H1 (cell line): ENCODE results near the gene RELT. TPM values are rescaled to one million over a fixed set of nuclear protein-coding genes. Genes with fewer than 3 reads are reported as not detected.
A peak's percentile ranks its signal among the peaks of the same experiment; 100 is the strongest.

Source experiments
- CTCF ChIA-PET: fragments of 300-600 bp; sonication (Branson Sonifier 250); formaldehyde crosslinking; loops from one replicate; lab custom pipeline; 2021; ENCODE audit not compliant: partially characterized antibody; lab: Charles Lee
- POLR2A ChIA-PET: fragments of 300-600 bp; sonication (Branson Sonifier 250); formaldehyde crosslinking; loops from one replicate; lab custom pipeline; 2021; ENCODE audit warnings: inconsistent platforms; ENCODE audit not compliant: partially characterized antibody; lab: Charles Lee
- DNase-seq, 2 experiments: peaks; one replicate each; pipeline versions ENCODE4 v3.0.0 to v3.0.0-alpha.2; 2010 to 2022; ENCODE audit warnings: low spot score in 2 of 2, low read depth in 1 of 2, mixed read lengths in 1 of 2
- FAIRE-seq: peaks from 2 replicates; lab custom pipeline; 2011; peaks lifted over from hg19 to GRCh38; lab: Jason Lieb, UNC
- H2AFZ ChIP-seq: 2 replicates; pipeline ENCODE4 v1.8.1; 2012; ENCODE audit warnings: low read length, inconsistent platforms
- H2AK5ac ChIP-seq: 2 replicates; pipeline ENCODE4 v1.6.1; 2013; ENCODE audit warnings: low read depth, low read length
- H2BK120ac ChIP-seq: replicated peaks from 2 replicates; pipeline ENCODE3; 2013; ENCODE audit warnings: low read depth, low read length, inconsistent platforms
- H2BK12ac ChIP-seq: 2 replicates; pipeline ENCODE4 v1.6.1; 2013; ENCODE audit warnings: low read depth, low read length
- H2BK15ac ChIP-seq: 2 replicates; pipeline ENCODE4 v1.6.1; 2013; ENCODE audit warnings: low read length
- H2BK20ac ChIP-seq: 2 replicates; pipeline ENCODE4 v1.6.1; 2013; ENCODE audit warnings: low read length
- H2BK5ac ChIP-seq: 2 replicates; pipeline ENCODE4 v1.6.1; 2013; ENCODE audit warnings: low read depth, low read length
- H3K14ac ChIP-seq: 2 replicates; pipeline ENCODE4 v1.6.1; 2013; ENCODE audit warnings: inconsistent platforms; ENCODE audit not compliant: insufficient read length
- H3K18ac ChIP-seq: 2 replicates; pipeline ENCODE4 v1.6.1; 2013; ENCODE audit warnings: low read length; ENCODE audit errors: extremely low read depth
- H3K23ac ChIP-seq: 2 replicates; pipeline ENCODE4 v1.6.1; 2013; ENCODE audit warnings: inconsistent platforms; ENCODE audit not compliant: insufficient read length
- H3K23me2 ChIP-seq: 2 replicates; pipeline ENCODE4 v1.6.1; 2013; ENCODE audit warnings: low read depth, low read length
- H3K27ac ChIP-seq: 2 replicates; pipeline ENCODE4 v1.6.1; 2011; ENCODE audit warnings: low read depth, low read length, inconsistent platforms
- H3K27me3 ChIP-seq, 4 experiments: replicated peaks in 1 of 4; 1 replicate in 1 of 4; 2 replicates in 3 of 4; pipeline versions ENCODE4 v1.6.1 to v1.8.1; 2011 to 2013; ENCODE audit warnings: low read length in 3 of 4, mild to moderate bottlenecking in 3 of 4, inconsistent platforms in 2 of 4, mixed read lengths in 2 of 4, moderate library complexity in 1 of 4; ENCODE audit not compliant: control insufficient read depth in 3 of 4, insufficient read depth in 3 of 4; ENCODE audit errors: extremely low read depth in 1 of 4
- H3K36me3 ChIP-seq, 4 experiments: 2 replicates each; pipeline versions ENCODE4 v1.6.1 to v1.8.1; 2011 to 2013; ENCODE audit warnings: mild to moderate bottlenecking in 4 of 4, low read length in 3 of 4, moderate library complexity in 2 of 4, control low read depth in 1 of 4, inconsistent platforms in 1 of 4; ENCODE audit not compliant: insufficient read depth in 4 of 4, control insufficient read depth in 2 of 4
- H3K4ac ChIP-seq: replicated peaks from 2 replicates; pipeline ENCODE3; 2013; ENCODE audit warnings: low read length, low read depth, mixed read lengths, inconsistent platforms; ENCODE audit not compliant: insufficient read length
- H3K4me1 ChIP-seq, 4 experiments: replicated peaks in 1 of 4; 1 replicate in 1 of 4; 2 replicates in 3 of 4; pipeline versions ENCODE4 v1.6.1 to v1.8.1; 2011 to 2013; ENCODE audit warnings: low read length in 3 of 4, inconsistent platforms in 2 of 4, mixed read lengths in 1 of 4; ENCODE audit not compliant: insufficient read depth in 4 of 4, control insufficient read depth in 3 of 4
- H3K4me2 ChIP-seq, 2 experiments: 2 replicates each; pipeline versions ENCODE4 v1.6.1 to v1.8.1; 2011 to 2013; ENCODE audit warnings: low read depth in 2 of 2, low read length in 2 of 2, control low read depth in 1 of 2, inconsistent platforms in 1 of 2, mild to moderate bottlenecking in 1 of 2; ENCODE audit not compliant: insufficient read depth in 1 of 2
- H3K4me3 ChIP-seq, 4 experiments: fragments of 200-600, 300-600 bp in 1 of 4; sonication (generic), shearing (Covaris generic), sonication (Bioruptor Twin) in 1 of 4; 2 replicates each; pipeline versions ENCODE4 v1.5.1 to v1.8.1; 2011 to 2016; ENCODE audit warnings: low read length in 4 of 4, low read depth in 3 of 4, control low read depth in 2 of 4, inconsistent platforms in 2 of 4, mild to moderate bottlenecking in 2 of 4, mixed read lengths in 1 of 4, moderate library complexity in 1 of 4; ENCODE audit not compliant: insufficient read depth in 2 of 4; ENCODE audit errors: extremely low read depth in 1 of 4
- H3K56ac ChIP-seq: replicated peaks from 2 replicates; pipeline ENCODE3; 2013; ENCODE audit warnings: low read depth, mild to moderate bottlenecking, mixed read lengths, low read length, inconsistent platforms; ENCODE audit not compliant: insufficient read length
- H3K79me1 ChIP-seq: 2 replicates; pipeline ENCODE4 v1.6.1; 2013; ENCODE audit warnings: low read depth, low read length, control low read depth
- H3K79me2 ChIP-seq, 2 experiments: 2 replicates each; pipeline versions ENCODE4 v1.6.1 to v1.8.1; 2012 to 2013; ENCODE audit warnings: low read length in 2 of 2, mild to moderate bottlenecking in 2 of 2, inconsistent platforms in 1 of 2; ENCODE audit not compliant: insufficient read depth in 2 of 2, control insufficient read depth in 1 of 2
- H3K9ac ChIP-seq, 4 experiments: replicated peaks in 1 of 4; 1 replicate in 1 of 4; 2 replicates in 3 of 4; pipeline versions ENCODE4 v1.6.1 to v1.8.1; 2011 to 2013; ENCODE audit warnings: low read depth in 3 of 4, low read length in 3 of 4, control low read depth in 2 of 4, mild to moderate bottlenecking in 2 of 4, moderate library complexity in 2 of 4, inconsistent platforms in 1 of 4; ENCODE audit errors: extremely low read depth in 1 of 4
- H3K9me3 ChIP-seq, 2 experiments: 2 replicates each; pipeline versions ENCODE4 v1.6.1 to v1.8.1; 2012 to 2013; ENCODE audit warnings: mild to moderate bottlenecking in 2 of 2, moderate library complexity in 2 of 2, control low read depth in 1 of 2, inconsistent platforms in 1 of 2, low read depth in 1 of 2, low read length in 1 of 2, mixed read lengths in 1 of 2; ENCODE audit not compliant: insufficient read depth in 2 of 2
- H4K20me1 ChIP-seq, 2 experiments: replicated peaks in 1 of 2; 2 replicates each; pipeline versions ENCODE3 to v1.8.1; 2011 to 2013; ENCODE audit warnings: inconsistent platforms in 2 of 2, low read length in 2 of 2, mild to moderate bottlenecking in 1 of 2; ENCODE audit not compliant: insufficient read depth in 2 of 2, control insufficient read depth in 1 of 2
- H4K5ac ChIP-seq: 2 replicates; pipeline ENCODE4 v1.6.1; 2013; ENCODE audit warnings: low read length, low read depth, mixed read lengths, inconsistent platforms; ENCODE audit not compliant: insufficient read length
- H4K8ac ChIP-seq: 2 replicates; pipeline ENCODE4 v1.8.0; 2013; ENCODE audit warnings: mild to moderate bottlenecking, moderate library complexity, low read length, inconsistent platforms; ENCODE audit not compliant: insufficient read depth; ENCODE audit errors: extremely low read depth
- H4K91ac ChIP-seq: replicated peaks from 2 replicates; pipeline ENCODE3; 2013; ENCODE audit warnings: low read length, mixed read lengths, inconsistent platforms; ENCODE audit not compliant: insufficient read length
- RBBP5 ChIP-seq: IDR thresholded peaks from 2 replicates; pipeline ENCODE4 v1.7.1; 2012; ENCODE audit warnings: low read depth, mild to moderate bottlenecking, inconsistent platforms, low read length, moderate library complexity, borderline replicate concordance
- WGBS, 2 experiments: shearing (Covaris generic) in 1 of 2; methylation state at CpG; one replicate each; pipeline versions ENCODE4 v1.1.6 to v1.1.7; 2013 to 2015; ENCODE audit warnings: low lambda C conversion rate in 2 of 2, mixed read lengths in 2 of 2, inconsistent platforms in 1 of 2, low coverage in 1 of 2, missing lambda C conversion rate in 1 of 2; ENCODE audit not compliant: insufficient replicate concordance in 2 of 2, insufficient coverage in 1 of 2, insufficient read length in 1 of 2; ENCODE audit errors: extremely low coverage in 1 of 2, missing lambda C conversion rate in 1 of 2; 5-methylcytosine and 5-hydroxymethylcytosine counted together
- polyA plus RNA-seq, 7 experiments: library from polyadenylated mRNA; depleted of rRNA in 3 of 7; stranded (reverse) in 5 of 7; unstranded in 2 of 7; fragments of >200 nt in 5 of 7; fragments of 200-250 nt in 2 of 7; gene quantifications; 1 replicate in 5 of 7; 2 replicates in 1 of 7; 4 replicates in 1 of 7; pipeline versions ENCODE4 v1.2.1 to v1.2.3, GENCODE V29; 2011 to 2013; ENCODE audit warnings: missing spikeins in 2 of 7, mixed read lengths in 2 of 7
- total RNA-seq: library from RNA; stranded (reverse); fragmentation: NEBNext Ultra II Directional; extraction: Animal tissue kit (Norgen Biotek cat#: 25700); gene quantifications from 2 replicates; pipeline ENCODE4 v1.2.1, GENCODE V29; 2021

Gene RELT
- total and polyA plus RNA-seq, 2 of the 8 experiments (the other 6 are each of a cell fraction or from before 2014, with no cell fraction given) = 3.4 to 5.7 TPM

GRCh38 chr11:73392108-73393010 is 16.2 kb downstream of the RELT start:
- DNase-seq = no peak
- no peak for TF ChIP-seq RBBP5

More at GRCh38 chr11:73392108-73393010, 16.2 kb downstream of the RELT start:
- no peak overlapping the region for H2BK20ac ChIP-seq
- no peaks in the 10 kb centered on the region for H3K9me3 ChIP-seq
- no peak overlapping the region for H3K27ac ChIP-seq
- H3K56ac ChIP-seq = no peak overlapping the region
- H3K4me3 ChIP-seq = no peak overlapping the region
- FAIRE-seq = no peak
- H4K20me1 ChIP-seq = peaks cover 3 to 11% of the 10 kb centered on the region in 2 experiments
- no peak overlapping the region for H2BK12ac ChIP-seq
- H2AFZ ChIP-seq = no peak overlapping the region
- H3K79me1 ChIP-seq = no peaks in the 10 kb centered on the region
- WGBS, 2 experiments = 92% methylated on average over 26 of the region's 31 CpGs; no CpG with 5 or more reads in 1 of the 2 experiments
- 0 out of 2 replicates have a peak overlapping the region, but pooled peaks have one; percentile 8 for H2BK15ac ChIP-seq
- H3K18ac ChIP-seq = no peak overlapping the region
- H3K4me1 ChIP-seq = peaks cover 0 to 2% (median 0%) of the 10 kb centered on the region in 4 experiments; a peak in 2 of 7 replicates
- no peak overlapping the region for H3K4me2 ChIP-seq
- POLR2A ChIA-PET = interaction anchor here (1.7 kb wide), 1 partner anchor 41 kb away, joined by 4 read pairs; no protein-coding TSS in a partner anchor
- no peaks in the 10 kb centered on the region for H3K36me3 ChIP-seq
- H4K5ac ChIP-seq = no peak overlapping the region
- H4K8ac ChIP-seq = no peak overlapping the region; the same call in 1 of the 2 replicates
- H2BK120ac ChIP-seq = no peak overlapping the region
- H3K9ac ChIP-seq = no peak overlapping the region
- H3K23me2 ChIP-seq = no peaks in the 10 kb centered on the region
- H3K27me3 ChIP-seq = no peaks in the 10 kb centered on the region
- H4K91ac ChIP-seq = no peak overlapping the region
- no peak overlapping the region for H2AK5ac ChIP-seq
- H3K79me2 ChIP-seq = no peaks in the 10 kb centered on the region
- H3K14ac ChIP-seq = no peak overlapping the region
- CTCF ChIA-PET = interaction anchor here (0.5 to 59.1 kb wide), 38 partner anchors 9 to 1323 kb away, joined by 3 to 1456 read pairs (median 5); no protein-coding TSS in a partner anchor
- H3K23ac ChIP-seq = no peak overlapping the region
- H3K4ac ChIP-seq = no peak overlapping the region
- H2BK5ac ChIP-seq = 0 out of 2 replicates have a peak overlapping the region, but pooled peaks have one; percentile 44
